HepG2 (cell line): ENCODE data around the gene WIPF2. TPM values are rescaled to one million over a fixed set of nuclear protein-coding genes. Genes with fewer than 3 reads are reported as not detected.

Experiments used
- AHR ChIP-seq: IDR thresholded peaks from 2 replicates; pipeline ENCODE4 v1.6.1; 2018; ENCODE audit warnings: missing genetic modification reagents, missing compliant biosample characterization
- DMAP1 ChIP-seq: IDR thresholded peaks from 2 replicates; pipeline ENCODE4 v1.6.1; 2016
- HMGXB3 ChIP-seq: sonication (generic); formaldehyde crosslinking; IDR thresholded peaks from 2 replicates; pipeline ENCODE4 v1.4.0; 2020; ENCODE audit warnings: missing genetic modification reagents, borderline replicate concordance
- IRF1 ChIP-seq: sonication (generic); formaldehyde crosslinking; IDR thresholded peaks from 2 replicates; pipeline ENCODE4 v1.4.0; 2020; ENCODE audit warnings: low read depth, mild to moderate bottlenecking, missing genetic modification reagents
- MLX ChIP-seq: IDR thresholded peaks from 2 replicates; pipeline ENCODE4 v1.6.1; 2016
- NFE2L2 ChIP-seq: fragments of 150-350 bp; IDR thresholded peaks from 2 replicates; pipeline ENCODE4 v1.6.1; 2014; ENCODE audit warnings: low read length
- NFYC ChIP-seq: IDR thresholded peaks from 2 replicates; pipeline ENCODE4 v1.6.1; 2016; ENCODE audit warnings: missing genetic modification reagents, missing compliant biosample characterization
- NKX3-1 ChIP-seq: sonication (generic); formaldehyde crosslinking; IDR thresholded peaks from 2 replicates; pipeline ENCODE4 v1.5.0; 2020; ENCODE audit warnings: missing genetic modification reagents
- NR3C1 ChIP-seq: sonication (generic); formaldehyde crosslinking; IDR thresholded peaks from 2 replicates; pipeline ENCODE4 v1.4.0; 2020; ENCODE audit warnings: missing genetic modification reagents
- PAXIP1 ChIP-seq: sonication (generic); formaldehyde crosslinking; conservative IDR thresholded peaks from 2 replicates; pipeline ENCODE4 v1.4.0; 2020; ENCODE audit warnings: mild to moderate bottlenecking, missing genetic modification reagents, moderate library complexity
- PITX1 ChIP-seq: sonication (generic); formaldehyde crosslinking; IDR thresholded peaks from 2 replicates; pipeline ENCODE4 v1.5.1; 2020; ENCODE audit warnings: mild to moderate bottlenecking, missing genetic modification reagents
- STAG1 ChIP-seq: sonication (generic); formaldehyde crosslinking; IDR thresholded peaks from 2 replicates; pipeline ENCODE4 v1.4.0; 2020; ENCODE audit warnings: missing genetic modification reagents
- ZC3H13 ChIP-seq: sonication (generic); formaldehyde crosslinking; IDR thresholded peaks from 2 replicates; pipeline ENCODE4 v1.8.1; 2023; ENCODE audit warnings: mild to moderate bottlenecking, missing genetic modification reagents, moderate library complexity
- ZNF138 ChIP-seq: sonication (generic); formaldehyde crosslinking; IDR thresholded peaks from 2 replicates; pipeline ENCODE4 v1.5.0; 2020; ENCODE audit warnings: mild to moderate bottlenecking, low read depth, missing genetic modification reagents
- ZNF292 ChIP-seq: sonication (generic); formaldehyde crosslinking; IDR thresholded peaks from 2 replicates; pipeline ENCODE4 v1.8.1; 2022; ENCODE audit warnings: mild to moderate bottlenecking, low read depth, missing genetic modification reagents, borderline replicate concordance
- ZNF530 ChIP-seq: sonication (generic); formaldehyde crosslinking; IDR thresholded peaks from 2 replicates; pipeline ENCODE4 v1.5.0; 2020; ENCODE audit warnings: low read depth, mild to moderate bottlenecking, missing genetic modification reagents
- ZNF670 ChIP-seq: sonication (generic); formaldehyde crosslinking; IDR thresholded peaks from 2 replicates; pipeline ENCODE4 v1.8.0; 2022; ENCODE audit warnings: mild to moderate bottlenecking, missing genetic modification reagents, borderline replicate concordance
- ZNF777 ChIP-seq: sonication (generic); formaldehyde crosslinking; IDR thresholded peaks from 2 replicates; pipeline ENCODE4 v1.4.0; 2020; ENCODE audit warnings: missing genetic modification reagents
- ZSCAN5A ChIP-seq: sonication (generic); formaldehyde crosslinking; IDR thresholded peaks from 2 replicates; pipeline ENCODE4 v1.8.0; 2022; ENCODE audit warnings: mild to moderate bottlenecking, missing genetic modification reagents, borderline replicate concordance
- polyA plus RNA-seq, 8 experiments: library from polyadenylated mRNA; depleted of rRNA in 3 of 8; stranded (reverse) in 7 of 8; unstranded in 1 of 8; fragments of >200 nt; fragmentation: Illumina TruSeq in 4 of 8; extraction: Trizol in 4 of 8; gene quantifications; 2 replicates each; pipeline versions ENCODE4 v1.2.1 to v1.2.3, GENCODE V29; 2011 to 2016; ENCODE audit warnings: low read depth in 4 of 8, missing spikeins in 1 of 8, mixed read lengths in 1 of 8; ENCODE audit not compliant: insufficient read depth in 1 of 8
- total RNA-seq, 5 experiments: library from RNA; depleted of rRNA; stranded (reverse); fragments of >200 nt; fragmentation: Illumina TruSeq; extraction: Trizol; gene quantifications; 2 replicates each; pipeline ENCODE4 v1.2.3, GENCODE V29; 2016; ENCODE audit warnings: low read depth in 1 of 5

WIPF2 gene
- total and polyA plus RNA-seq, 2 of the 13 experiments (the other 11 are each of a cell fraction or from before 2014, with no cell fraction given): 7.2 to 10.8 TPM

GRCh38 chr17:40218740-40219593 is at the start of gene WIPF2 (continued):
- TF ChIP-seq HMGXB3: 0 out of 2 replicates have a peak, but pooled peaks have one; percentile 65
- TF ChIP-seq STAG1 (CRISPR knock-in tag): no peak
- TF ChIP-seq NR3C1 (CRISPR knock-in tag): no peak
- no peak for TF ChIP-seq ZNF670 (CRISPR knock-in tag)
- 0 out of 2 replicates have a peak, but pooled peaks have one; percentile 10 for TF ChIP-seq ZSCAN5A (CRISPR knock-in tag)
- peak; percentile 79 for TF ChIP-seq DMAP1 (CRISPR knock-in tag)
- TF ChIP-seq PITX1 (CRISPR knock-in tag): 0 out of 2 replicates have a peak, but pooled peaks have one; percentile 11
- peak; percentile 68 for TF ChIP-seq ZNF777 (CRISPR knock-in tag)
- no peak for TF ChIP-seq ZNF138 (CRISPR knock-in tag)
- TF ChIP-seq ZNF530: no peak
- TF ChIP-seq ZC3H13 (CRISPR knock-in tag): no peak
- no peak for TF ChIP-seq AHR (CRISPR knock-in tag)
- peak; percentile 11; the same call in 1 of the 2 replicates for TF ChIP-seq NFYC (CRISPR knock-in tag)
- no peak for TF ChIP-seq MLX (CRISPR knock-in tag)
- TF ChIP-seq NKX3-1: no peak
- no peak for TF ChIP-seq ZNF292 (CRISPR knock-in tag)
- 0 out of 2 replicates have a peak, but pooled peaks have one; percentile 37 for TF ChIP-seq IRF1
- no peak; the same call in none of the 2 replicates for TF ChIP-seq PAXIP1 (CRISPR knock-in tag)
- no peak for TF ChIP-seq NFE2L2
